ENCODE results near the gene PFDN6. TPM values are rescaled to one million over a fixed set of nuclear protein-coding genes. Genes with fewer than 3 reads are reported as not detected.
A peak's percentile ranks its signal among the peaks of the same experiment; 100 is the strongest.

PFDN6 gene
- total RNA-seq, 1 experiment from 2014 or later = 90.5 TPM

DNA sequence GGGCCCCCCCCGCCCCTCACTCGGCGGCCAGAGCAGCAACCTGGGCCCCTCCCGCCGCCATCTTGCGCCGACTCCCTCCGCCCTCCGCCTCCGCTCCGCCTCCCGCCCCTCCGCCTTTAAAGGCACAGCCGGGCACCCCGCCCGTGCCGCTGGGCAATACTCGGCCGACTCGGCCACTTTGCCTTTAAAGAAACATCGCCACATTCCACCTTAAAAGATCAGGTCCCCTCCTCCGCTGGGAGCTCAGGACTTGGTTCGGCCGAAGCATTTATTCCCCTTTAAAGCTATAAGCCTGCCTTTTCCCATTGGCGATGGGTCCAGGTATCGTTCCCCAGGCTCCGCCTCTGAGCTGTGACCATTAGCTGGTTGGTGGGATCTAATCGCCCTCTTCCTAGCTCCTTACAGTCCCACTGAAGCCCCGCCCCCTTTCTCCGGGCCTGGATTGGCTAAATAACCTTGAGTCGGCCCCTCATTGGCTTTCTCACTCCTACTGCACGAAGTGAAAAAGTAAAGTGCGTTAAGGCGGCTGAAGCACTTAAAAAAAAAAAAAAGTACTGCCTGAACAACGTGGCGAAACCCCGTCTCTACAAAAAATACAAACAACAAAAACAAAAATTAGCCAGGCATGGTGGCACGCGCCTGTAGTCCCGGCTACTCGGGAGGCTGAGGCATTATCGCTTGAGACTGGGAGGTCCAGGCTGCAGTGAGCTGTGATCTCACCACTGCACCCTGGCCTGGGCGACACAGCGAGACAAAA, 28.4 kb downstream of the PFDN6 start, which contains the start of gene ZBTB22 (continued):
- TF ChIP-seq, protein P1, sequence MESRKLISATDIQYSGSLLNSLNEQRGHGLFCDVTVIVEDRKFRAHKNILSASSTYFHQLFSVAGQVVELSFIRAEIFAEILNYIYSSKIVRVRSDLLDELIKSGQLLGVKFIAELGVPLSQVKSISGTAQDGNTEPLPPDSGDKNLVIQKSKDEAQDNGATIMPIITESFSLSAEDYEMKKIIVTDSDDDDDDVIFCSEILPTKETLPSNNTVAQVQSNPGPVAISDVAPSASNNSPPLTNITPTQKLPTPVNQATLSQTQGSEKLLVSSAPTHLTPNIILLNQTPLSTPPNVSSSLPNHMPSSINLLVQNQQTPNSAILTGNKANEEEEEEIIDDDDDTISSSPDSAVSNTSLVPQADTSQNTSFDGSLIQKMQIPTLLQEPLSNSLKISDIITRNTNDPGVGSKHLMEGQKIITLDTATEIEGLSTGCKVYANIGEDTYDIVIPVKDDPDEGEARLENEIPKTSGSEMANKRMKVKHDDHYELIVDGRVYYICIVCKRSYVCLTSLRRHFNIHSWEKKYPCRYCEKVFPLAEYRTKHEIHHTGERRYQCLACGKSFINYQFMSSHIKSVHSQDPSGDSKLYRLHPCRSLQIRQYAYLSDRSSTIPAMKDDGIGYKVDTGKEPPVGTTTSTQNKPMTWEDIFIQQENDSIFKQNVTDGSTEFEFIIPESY (IDR thresholded peaks at IDR 0.05; ENCODE audit: extremely low read depth, insufficient replicate concordance, low read length) = no peak
- TF ChIP-seq YY1 (IDR thresholded peaks at IDR 0.05; ENCODE audit: extremely low read depth, insufficient replicate concordance, low read depth, low read length) = peak; percentile 89
- TF ChIP-seq CBX3 (IDR thresholded peaks at IDR 0.05; ENCODE audit: low read depth) = no peak
- TF ChIP-seq POLR2A (IDR thresholded peaks at IDR 0.05; ENCODE audit: borderline replicate concordance, extremely low read depth, insufficient read depth, insufficient read length) = no peak

DNA sequence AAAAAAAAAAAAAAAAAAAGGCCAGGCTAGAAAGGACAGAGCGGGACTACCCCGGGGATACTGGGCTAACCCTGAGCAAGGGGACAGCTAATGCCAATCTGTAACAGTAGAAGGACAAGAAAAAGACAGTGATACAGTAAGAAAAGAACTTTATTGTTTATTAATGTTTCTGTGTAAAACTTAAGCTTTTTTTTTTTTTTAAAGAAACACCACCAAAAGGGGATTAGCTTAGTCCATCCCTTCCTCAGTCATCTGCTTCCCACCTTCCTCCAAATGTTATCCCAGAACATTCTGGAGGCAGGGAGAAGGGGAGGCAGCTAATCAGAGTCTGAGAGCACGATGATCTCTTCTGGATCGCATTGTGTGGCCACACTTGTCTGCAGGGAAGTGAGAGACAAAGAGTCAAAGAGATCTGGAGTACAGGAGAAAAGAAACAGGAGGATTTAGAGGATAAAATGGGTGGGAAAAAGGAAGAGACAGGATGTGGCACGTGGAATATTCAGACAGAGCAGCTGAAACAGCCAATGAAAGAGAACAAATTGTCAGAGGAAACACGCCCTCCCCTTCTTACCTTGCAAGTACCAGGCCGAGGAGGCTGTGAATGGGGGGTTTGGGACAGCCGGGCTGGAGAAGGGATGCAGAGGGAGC, 29.1 kb downstream of the PFDN6 start:
- POLR2A ChIA-PET = interaction anchor here (0.7 to 2.3 kb wide), 11 partner anchors 10 to 1123 kb away, joined by 3 to 13 read pairs (median 7); partner anchors contain the start of genes B3GALT4, PFDN6, PHF1 and RGL2
- no peak for ATAC-seq
- Histone ChIP-seq H2AFZ (ENCODE audit: low read depth, low read length, poor library complexity, severe bottlenecking) (no peak overlapping the region), H3K4me1 (ENCODE audit: control insufficient read depth in 1 of 2, insufficient read depth in 2 of 2, low read length in 2 of 2) (peaks cover 36 to 67% of the 10 kb centered on the region in 2 experiments), H3K4me3 (replicated peaks in 1 of 2; ENCODE audit: low read depth in 1 of 2, low read length in 2 of 2) (peak overlapping the region; percentile 55 to 63), H4K20me1 (ENCODE audit: insufficient read depth) (no peaks in the 10 kb centered on the region), H3K27me3 (ENCODE audit: insufficient read depth, low read length) (no peaks in the 10 kb centered on the region), H3K27ac (ENCODE audit: low read depth, low read length) (peak overlapping the region; percentile 68), H3K9ac (ENCODE audit: low read length) (peak overlapping the region; percentile 61), H3K9me3 (ENCODE audit: control insufficient read depth in 1 of 2, insufficient read depth in 1 of 2, low read depth in 1 of 2, low read length in 2 of 2) (no peaks in the 10 kb centered on the region), H3K4me2 (ENCODE audit: low read length) (peak overlapping the region; percentile 87), H3K79me2 (ENCODE audit: insufficient read depth, low read length) (peaks cover 42% of the 10 kb centered on the region), H3K9me2 (ENCODE audit: insufficient read depth) (no peaks in the 10 kb centered on the region), H3K36me3 (ENCODE audit: control insufficient read depth in 1 of 2, insufficient read depth in 2 of 2, low read length in 2 of 2) (peaks cover 22 to 29% of the 10 kb centered on the region in 2 experiments; a peak in 3 of 4 replicates)
- intact Hi-C loops (cut with micrococcal nuclease) = no loop called here
- CTCF ChIA-PET = interaction anchor here (1.0 to 1.8 kb wide), 4 partner anchors 21 to 193 kb away, joined by 4 to 9 read pairs (median 4); partner anchors contain the start of gene B3GALT4
- TF ChIP-seq EGR1 (IDR thresholded peaks at IDR 0.05; ENCODE audit: low read depth) (no peak), ELF1 (IDR thresholded peaks at IDR 0.05; ENCODE audit: borderline replicate concordance, low read depth) (no peak), POLR2A (IDR thresholded peaks at IDR 0.05; ENCODE audit: borderline replicate concordance, extremely low read depth, insufficient read depth, insufficient read length) (no peak), EZH2 (IDR thresholded peaks at IDR 0.05) (no peak), TCF7L2 (IDR thresholded peaks at IDR 0.05; ENCODE audit: borderline replicate concordance, extremely low read depth, insufficient read depth, insufficient read length) (no peak), SRF (IDR thresholded peaks at IDR 0.05; ENCODE audit: low read depth) (no peak), RAD21 (IDR thresholded peaks at IDR 0.05; ENCODE audit: low read depth) (no peak), FOSL1 (IDR thresholded peaks at IDR 0.05; ENCODE audit: low read depth) (no peak), ZFX (IDR thresholded peaks at IDR 0.05) (no peak)
- TF ChIP-seq, protein P2, sequence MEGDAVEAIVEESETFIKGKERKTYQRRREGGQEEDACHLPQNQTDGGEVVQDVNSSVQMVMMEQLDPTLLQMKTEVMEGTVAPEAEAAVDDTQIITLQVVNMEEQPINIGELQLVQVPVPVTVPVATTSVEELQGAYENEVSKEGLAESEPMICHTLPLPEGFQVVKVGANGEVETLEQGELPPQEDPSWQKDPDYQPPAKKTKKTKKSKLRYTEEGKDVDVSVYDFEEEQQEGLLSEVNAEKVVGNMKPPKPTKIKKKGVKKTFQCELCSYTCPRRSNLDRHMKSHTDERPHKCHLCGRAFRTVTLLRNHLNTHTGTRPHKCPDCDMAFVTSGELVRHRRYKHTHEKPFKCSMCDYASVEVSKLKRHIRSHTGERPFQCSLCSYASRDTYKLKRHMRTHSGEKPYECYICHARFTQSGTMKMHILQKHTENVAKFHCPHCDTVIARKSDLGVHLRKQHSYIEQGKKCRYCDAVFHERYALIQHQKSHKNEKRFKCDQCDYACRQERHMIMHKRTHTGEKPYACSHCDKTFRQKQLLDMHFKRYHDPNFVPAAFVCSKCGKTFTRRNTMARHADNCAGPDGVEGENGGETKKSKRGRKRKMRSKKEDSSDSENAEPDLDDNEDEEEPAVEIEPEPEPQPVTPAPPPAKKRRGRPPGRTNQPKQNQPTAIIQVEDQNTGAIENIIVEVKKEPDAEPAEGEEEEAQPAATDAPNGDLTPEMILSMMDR (IDR thresholded peaks at IDR 0.05 in 2 of 3, conservative IDR thresholded peaks at IDR 0.05 in 1 of 3; ENCODE audit: borderline replicate concordance in 1 of 3, insufficient read depth in 1 of 3, low read depth in 2 of 3, low read length in 2 of 3) = no peak
- BruUV-seq (replicated peaks) = no TSS peak
- DNase-seq (ENCODE audit: low read depth, low spot score) = no peak
- RAD21 ChIA-PET (ENCODE audit: low non-redundant PET in 1 of 2, low total read pairs in 2 of 2, uncharacterized antibody in 2 of 2, unreplicated experiment in 2 of 2) = interaction anchor here in 1 of 2 experiments (0.8 kb wide), 1 partner anchor 19 kb away, joined by 3 read pairs; no protein-coding TSS in a partner anchor
